Renal pelvis (tissue), 4 donors: ENCODE results near the gene ZCWPW2. TPM values are rescaled to one million over a fixed set of nuclear protein-coding genes. Genes with fewer than 3 reads are reported as not detected.
A peak's percentile ranks its signal among the peaks of the same experiment; 100 is the strongest.

ENCODE experiments used
- DNase-seq: peaks from one replicate; pipeline ENCODE4 v3.0.0-alpha.2; 2013
- polyA plus RNA-seq, 3 donors: library from polyadenylated mRNA; unstranded; fragments of 120-200 nt; gene quantifications; one replicate each; pipeline ENCODE4 v1.2.1, GENCODE V29; 2013; ENCODE audit not compliant: insufficient read length in 3 of 3

ZCWPW2 gene
- polyA plus RNA-seq, 3 donors = 1.8 to 1.9 (median 1.8) TPM

DNA sequence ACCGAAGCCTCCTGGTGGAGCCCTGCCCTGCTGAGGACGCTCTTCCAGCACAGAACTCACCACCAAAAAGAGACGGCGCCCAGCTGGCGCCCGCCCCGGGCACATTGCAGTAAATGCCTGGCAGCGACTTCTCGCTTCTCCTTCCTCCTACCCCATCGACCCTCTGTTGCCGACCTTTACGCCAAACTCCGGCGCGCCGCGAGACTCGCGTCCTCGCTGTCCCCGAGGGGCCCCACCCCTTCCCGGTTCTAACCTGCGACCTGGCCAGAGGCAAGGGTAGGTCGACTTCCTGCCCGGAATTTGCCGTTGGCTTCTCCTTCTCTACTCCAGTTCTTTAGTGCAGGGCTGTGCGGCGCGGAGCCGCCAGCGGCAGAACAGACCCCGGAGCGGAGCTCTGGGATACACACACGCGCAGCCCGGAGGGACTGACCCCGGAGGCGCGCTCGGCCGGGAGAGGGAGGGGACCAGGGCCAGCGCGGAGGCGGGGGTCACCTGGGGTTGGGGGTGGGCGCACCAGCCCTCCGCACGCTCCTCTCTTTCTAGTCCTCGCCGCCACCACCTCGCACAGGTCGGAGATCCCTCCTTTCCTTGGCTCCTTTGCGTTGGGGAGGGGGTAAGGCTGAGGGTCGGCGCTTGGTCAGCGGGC is 226.7 kb downstream of the ZCWPW2 start:
- peak; percentile 38 for DNase-seq

Other genes starting within 250 kb of the ZCWPW2 start
- gene CMC1, start 107.1 kb upstream of the ZCWPW2 start, polyA plus RNA-seq = 10 to 100 TPM; 28.0 to 32.8 (median 31.9) TPM
- gene AZI2, start 103 bp downstream of the ZCWPW2 start, polyA plus RNA-seq = 100 to 1,000 TPM in 1 of 3 donors, 10 to 100 TPM in 2; 77.4 to 104 (median 96.1) TPM